ENCODE measurements around the gene DLK2.
"Not testable (repeated sequence)": the region's sequence is repeated elsewhere in the genome, so short reads cannot be mapped to it uniquely, and the experiment has no call there.

DLK2 gene

GRCh38 chr6:43425083-43425482, 30.3 kb downstream of the DLK2 start:
- not testable (repeated sequence) for DNase-seq

- no peak for DNase-seq
Observed at GRCh38 chr6:43421831-43422230, 33.5 kb downstream of the DLK2 start.

DNA sequence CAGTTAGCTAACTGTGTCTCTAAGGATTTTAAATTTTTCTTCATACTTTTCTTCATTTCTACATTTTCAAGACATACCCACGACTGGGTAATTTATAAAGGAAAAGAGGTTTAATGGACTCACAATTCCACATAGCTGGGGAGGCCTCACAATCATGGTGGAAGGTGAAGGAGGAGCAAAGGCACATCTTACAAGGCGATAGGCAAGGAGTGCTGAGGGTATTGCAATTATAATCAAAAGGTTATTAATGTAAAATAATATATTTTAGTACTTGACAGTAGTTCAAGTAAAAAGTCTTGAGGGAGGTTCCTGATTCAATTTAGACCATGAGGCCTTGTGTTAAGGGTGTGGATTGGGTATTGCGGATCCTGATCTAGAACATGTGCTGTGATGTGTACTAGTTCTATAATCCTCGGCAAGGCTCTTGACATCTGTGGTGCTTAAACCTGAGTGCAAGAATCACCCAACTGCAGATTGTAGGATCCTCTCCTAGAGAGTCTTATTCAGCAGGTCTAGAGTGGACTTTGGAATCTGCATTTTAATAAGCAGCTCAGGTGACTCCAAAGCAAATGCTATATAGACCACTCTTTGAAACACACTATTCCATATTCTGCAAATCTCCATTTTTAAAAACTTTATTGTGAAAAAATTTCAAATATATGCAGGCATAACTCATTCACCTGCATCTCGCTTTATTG, 35.2 kb downstream of the DLK2 start:
- DNase-seq = no peak

DNA sequence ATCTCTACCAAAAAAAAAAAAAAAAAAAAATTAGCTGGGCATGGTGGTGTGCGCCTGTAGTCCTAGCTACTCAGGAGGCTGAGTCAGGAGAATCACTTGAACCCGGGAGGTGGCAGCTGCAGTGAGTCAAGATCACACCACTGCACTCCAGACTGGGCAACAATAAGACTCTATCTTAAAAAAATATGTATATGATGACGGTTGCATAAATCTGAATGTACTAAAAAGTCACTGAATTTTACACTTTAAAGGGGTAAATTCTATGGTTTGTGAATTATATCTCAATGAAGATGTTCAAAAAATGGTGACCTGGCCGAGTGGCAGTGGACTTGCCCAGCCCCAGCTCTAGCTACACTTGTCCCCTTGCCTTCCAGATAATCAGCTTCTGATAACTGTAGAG, 38.4 kb downstream of the DLK2 start:
- no peak for DNase-seq

DNA sequence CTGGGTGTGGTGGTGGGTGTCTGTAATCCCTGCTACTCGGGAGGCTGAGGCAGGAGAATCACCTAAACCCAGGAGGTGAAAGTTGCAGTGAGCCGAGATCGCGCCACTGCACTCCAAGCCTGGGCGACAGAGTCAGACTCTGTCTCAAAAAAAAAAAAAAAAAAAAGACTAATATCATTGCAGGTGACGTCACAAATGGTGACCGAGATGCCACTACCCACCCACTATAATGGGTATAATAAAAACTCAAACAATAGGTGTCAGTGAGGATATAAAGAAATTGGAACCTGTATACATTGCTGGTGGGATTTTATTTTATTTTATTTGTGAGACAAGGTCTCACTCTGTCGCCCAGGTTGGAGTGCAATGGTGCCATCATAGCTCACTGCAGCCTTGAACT, 40.1 kb downstream of the DLK2 start:
- DNase-seq = not testable (repeated sequence)

DNA sequence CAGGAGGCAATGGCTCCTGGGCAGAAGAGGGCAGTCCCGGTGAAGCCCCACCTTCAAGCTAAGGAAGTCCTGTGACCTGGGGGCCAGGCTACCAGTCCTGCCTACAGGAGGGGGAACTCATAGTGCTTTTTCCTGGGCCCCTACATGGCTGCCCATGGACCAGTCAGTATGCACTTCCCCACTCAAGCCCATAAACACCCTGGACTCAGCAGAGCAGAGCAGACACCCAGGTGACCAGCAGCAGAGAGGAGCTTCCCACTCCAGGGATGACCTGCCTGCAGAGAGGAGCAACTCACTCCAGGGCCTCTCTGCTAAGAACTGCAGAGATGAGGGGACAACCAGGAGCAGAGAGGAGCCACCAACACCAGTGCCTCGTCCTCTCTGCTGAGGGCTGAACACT, 42.3 kb downstream of the DLK2 start:
- DNase-seq = no peak

GRCh38 chr6:43412541-43412940, 42.8 kb downstream of the DLK2 start:
- no peak for DNase-seq

- DNase-seq = not testable (repeated sequence)
Observed at GRCh38 chr6:43410776-43411175, 44.6 kb downstream of the DLK2 start.

DNA sequence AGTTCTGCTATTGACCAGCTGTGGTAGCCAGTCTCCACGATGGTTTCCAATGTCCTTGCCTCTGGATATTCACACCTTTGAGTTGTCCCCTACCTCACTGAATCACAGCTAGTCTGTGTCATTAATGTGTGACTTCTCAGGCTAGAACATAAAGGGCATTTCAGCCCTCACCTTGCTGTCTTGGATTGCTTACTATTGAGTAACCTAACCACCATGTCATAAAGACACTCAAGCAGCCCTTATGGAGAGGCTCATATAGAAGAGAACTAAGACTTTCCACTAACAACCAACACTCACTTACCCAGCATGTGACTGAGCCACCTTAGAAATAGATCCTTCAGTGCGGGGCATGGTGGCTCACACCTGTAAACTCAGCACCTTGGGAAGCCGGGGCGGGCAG, 47.1 kb downstream of the DLK2 start:
- no peak for DNase-seq

DNA sequence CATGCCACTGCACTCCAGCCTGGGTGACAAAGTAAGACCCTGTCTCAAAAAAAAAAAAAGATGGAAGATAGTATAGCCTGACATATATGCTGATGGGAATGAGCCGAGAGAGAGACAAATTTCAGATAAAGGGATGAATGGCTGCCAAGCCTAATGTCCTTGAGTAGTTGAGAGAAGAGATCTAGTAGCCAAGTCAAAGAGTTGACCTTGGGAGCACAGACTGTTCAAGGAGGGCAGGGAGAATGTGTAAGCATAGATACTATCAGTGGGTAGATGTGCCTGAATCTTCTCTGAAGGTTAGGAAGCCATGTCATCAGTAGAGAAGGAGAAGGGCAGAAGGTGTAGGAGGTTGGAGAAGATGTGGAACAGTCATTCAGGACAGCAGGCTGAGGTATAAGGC, 48.1 kb downstream of the DLK2 start:
- no peak for DNase-seq

DNA sequence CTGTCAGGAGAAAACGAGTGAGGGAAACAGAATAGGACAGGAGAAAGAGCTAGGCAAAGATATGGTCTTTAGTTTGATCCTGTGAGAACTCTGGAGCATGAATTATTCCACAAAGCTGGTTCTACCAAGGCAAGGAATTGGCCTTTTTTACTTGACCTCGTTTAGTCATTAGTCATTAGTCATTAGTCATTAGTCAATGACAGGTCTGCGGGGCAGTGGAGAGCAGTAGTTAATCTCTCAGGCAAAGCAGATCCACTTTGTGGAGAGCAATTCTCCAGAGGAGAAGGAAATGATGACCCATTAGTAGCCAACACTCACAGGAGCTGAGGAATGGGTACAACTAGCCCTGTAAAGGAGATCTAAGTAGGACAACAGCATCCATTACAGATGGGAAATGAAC, 50.0 kb downstream of the DLK2 start:
- no peak for DNase-seq

DNA sequence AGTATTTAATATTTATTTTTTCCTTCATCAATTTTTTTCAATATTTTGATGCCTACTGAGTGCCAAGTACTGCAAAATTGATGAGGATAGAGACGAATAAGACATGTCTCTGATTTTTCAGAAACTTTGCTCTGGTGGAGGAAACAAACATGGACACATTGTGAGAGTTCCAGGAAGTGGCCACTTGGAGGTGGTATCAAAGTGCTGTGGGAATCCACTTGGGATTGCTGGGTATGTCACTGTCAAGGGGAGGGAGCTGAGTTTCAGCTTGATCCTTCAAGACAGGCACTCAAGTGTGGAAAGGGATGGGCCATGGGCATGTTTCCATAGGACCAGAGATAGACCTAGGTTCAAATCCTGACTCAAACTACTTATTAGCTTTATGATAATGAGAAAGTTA, 52.5 kb downstream of the DLK2 start:
- no peak for DNase-seq

DNA sequence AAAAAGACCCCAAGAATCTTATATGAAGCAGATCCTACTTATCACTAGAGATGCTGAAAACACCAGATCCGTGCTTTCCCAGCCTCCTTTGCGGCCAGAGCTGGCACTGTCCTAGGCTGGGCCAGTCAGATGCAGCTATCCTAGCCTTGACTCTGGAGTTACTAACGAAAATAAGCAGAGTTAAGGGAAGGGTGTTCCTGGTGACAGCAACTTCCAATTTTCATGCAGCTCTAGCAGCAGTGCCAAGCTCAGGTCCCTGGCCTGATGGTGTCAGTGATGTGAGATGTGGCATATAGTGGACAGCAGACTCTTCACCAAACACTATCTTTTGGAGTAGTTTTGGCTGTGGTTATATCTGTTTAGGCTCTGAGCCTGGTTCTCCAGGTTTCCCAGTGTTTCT, 53.6 kb downstream of the DLK2 start:
- no peak for DNase-seq

Data from stimulated activated CD4-positive, alpha-beta T cell treated with anti-CD3 and anti-CD28 coated beads, Interleukin-1b, Interleukin-23, amount 100 ng/mL, for 48 hours (primary cell).